ENCODE data around the gene REN. TPM values are rescaled to one million over a fixed set of nuclear protein-coding genes. Genes with fewer than 3 reads are reported as not detected.

REN gene
- total RNA-seq, 1 experiment from 2014 or later: not detected

- Mint-ChIP-seq H3K9me3 (ENCODE audit: unreplicated experiment) (no peaks in the 10 kb centered on the region), H3K36me3 (ENCODE audit: insufficient read depth, unreplicated experiment) (no peaks in the 10 kb centered on the region), H3K27ac (ENCODE audit: unreplicated experiment) (no peak overlapping the region), H3K4me1 (ENCODE audit: low read depth, unreplicated experiment) (no peaks in the 10 kb centered on the region), H3K4me3 (ENCODE audit: unreplicated experiment) (no peak overlapping the region), H3K27me3 (ENCODE audit: insufficient read depth, unreplicated experiment) (no peaks in the 10 kb centered on the region)
- Histone ChIP-seq H3K27me3 (replicated peaks; ENCODE audit: control insufficient read depth, insufficient read depth, low read length) (no peaks in the 10 kb centered on the region; the same call in 1 of the 2 replicates), H3K36me3 (ENCODE audit: control insufficient read depth, insufficient read depth, low read length) (no peaks in the 10 kb centered on the region), H3K4me3 (ENCODE audit: low read depth, low read length) (no peak overlapping the region), H3K4me1 (no peaks in the 10 kb centered on the region), H3K9me3 (no peaks in the 10 kb centered on the region; the same call in 1 of the 2 replicates)
- ChIA-PET POLR2A (no interaction called here), CTCF (interaction anchor here (0.6 to 1.2 kb wide), 2 partner anchors 16 to 34 kb away, joined by 3 to 4 read pairs; partner anchors contain the start of gene GOLT1A)
- intact Hi-C loops (cut with micrococcal nuclease; ENCODE audit: unreplicated experiment): no loop called here
- TF ChIP-seq CTCF (IDR thresholded peaks at IDR 0.05; ENCODE audit: insufficient read depth in 1 of 2, low read depth in 1 of 2, low read length in 1 of 2, severe bottlenecking in 1 of 2, unreplicated experiment in 1 of 2): no peak
- no peak for DNase-seq
- BruUV-seq (replicated peaks): no TSS peak
Observed at GRCh38 chr1:204180133-204180532, 14.0 kb upstream of the REN start.

GRCh38 chr1:204178487-204179281 lies 12.5 kb upstream of the REN start:
- H3K36me3 ChIP-seq (ENCODE audit: control insufficient read depth, insufficient read depth, low read length): no peaks in the 10 kb centered on the region
- no peaks in the 10 kb centered on the region for H3K27me3 Mint-ChIP-seq (ENCODE audit: insufficient read depth, unreplicated experiment)
- no peak overlapping the region for H3K27ac Mint-ChIP-seq (ENCODE audit: unreplicated experiment)
- no TSS peak for BruUV-seq (replicated peaks)
- H3K4me1 ChIP-seq: no peaks in the 10 kb centered on the region
- no peaks in the 10 kb centered on the region for H3K9me3 Mint-ChIP-seq (ENCODE audit: unreplicated experiment)
- H3K36me3 Mint-ChIP-seq (ENCODE audit: insufficient read depth, unreplicated experiment): no peaks in the 10 kb centered on the region
- DNase-seq: no peak
- H3K27me3 ChIP-seq (replicated peaks; ENCODE audit: control insufficient read depth, insufficient read depth, low read length): no peaks in the 10 kb centered on the region; the same call in 1 of the 2 replicates
- TF ChIP-seq CTCF (IDR thresholded peaks at IDR 0.05; ENCODE audit: insufficient read depth in 1 of 2, low read depth in 1 of 2, low read length in 1 of 2, severe bottlenecking in 1 of 2, unreplicated experiment in 1 of 2): no peak
- POLR2A ChIA-PET: no interaction called here
- no peaks in the 10 kb centered on the region; the same call in 1 of the 2 replicates for H3K9me3 ChIP-seq
- no peak overlapping the region for H3K4me3 Mint-ChIP-seq (ENCODE audit: unreplicated experiment)
- intact Hi-C loops (cut with micrococcal nuclease; ENCODE audit: unreplicated experiment): no loop called here
- no peaks in the 10 kb centered on the region for H3K4me1 Mint-ChIP-seq (ENCODE audit: low read depth, unreplicated experiment)
- CTCF ChIA-PET: no interaction called here
- no peak overlapping the region for H3K4me3 ChIP-seq (ENCODE audit: low read depth, low read length)

GRCh38 chr1:204177133-204177532 lies 11.0 kb upstream of the REN start:
- TF ChIP-seq CTCF (IDR thresholded peaks at IDR 0.05; ENCODE audit: insufficient read depth in 1 of 2, low read depth in 1 of 2, low read length in 1 of 2, severe bottlenecking in 1 of 2, unreplicated experiment in 1 of 2): no peak
- ChIA-PET POLR2A (no interaction called here), CTCF (no interaction called here)
- DNase-seq: no peak
- H3K36me3 Mint-ChIP-seq (ENCODE audit: insufficient read depth, unreplicated experiment): no peaks in the 10 kb centered on the region
- intact Hi-C loops (cut with micrococcal nuclease; ENCODE audit: unreplicated experiment): no loop called here
- no peak overlapping the region for H3K27ac Mint-ChIP-seq (ENCODE audit: unreplicated experiment)
- H3K27me3 ChIP-seq (replicated peaks; ENCODE audit: control insufficient read depth, insufficient read depth, low read length): no peaks in the 10 kb centered on the region; the same call in 1 of the 2 replicates
- no peaks in the 10 kb centered on the region for H3K36me3 ChIP-seq (ENCODE audit: control insufficient read depth, insufficient read depth, low read length)
- no peak overlapping the region for H3K4me3 Mint-ChIP-seq (ENCODE audit: unreplicated experiment)
- H3K9me3 Mint-ChIP-seq (ENCODE audit: unreplicated experiment): peaks cover 6% of the 10 kb centered on the region
- BruUV-seq (replicated peaks): no TSS peak
- H3K9me3 ChIP-seq: no peaks in the 10 kb centered on the region; the same call in 1 of the 2 replicates
- peaks cover 4% of the 10 kb centered on the region for H3K4me1 Mint-ChIP-seq (ENCODE audit: low read depth, unreplicated experiment)
- peaks cover 5% of the 10 kb centered on the region for H3K4me1 ChIP-seq
- no peak overlapping the region for H3K4me3 ChIP-seq (ENCODE audit: low read depth, low read length)
- H3K27me3 Mint-ChIP-seq (ENCODE audit: insufficient read depth, unreplicated experiment): no peaks in the 10 kb centered on the region

Measured in Caco-2 (cell line).